DOHH2 (cell line): ENCODE data around the gene ZFYVE9.

Experiments used
- H3F3A ChIP-seq: fragments of 200-600 bp; sonication (generic), shearing (Covaris generic); 2 replicates; pipeline ENCODE4 v1.6.0; 2016; ENCODE audit warnings: antibody characterized with exemption, mild to moderate bottlenecking; ENCODE audit not compliant: control insufficient read depth, insufficient read depth
- H3K27ac ChIP-seq: fragments of 200-600 bp; sonication (generic); 2 replicates; pipeline ENCODE4 v1.5.1; 2014; ENCODE audit warnings: low read depth, mild to moderate bottlenecking, low read length, moderate library complexity
- H3K27me3 ChIP-seq: fragments of 200-600 bp; sonication (generic); 2 replicates; pipeline ENCODE4 v1.6.1; 2014; ENCODE audit warnings: mild to moderate bottlenecking, low read length, mixed read lengths; ENCODE audit not compliant: control insufficient read depth
- H3K36me3 ChIP-seq: fragments of 200-600 bp; sonication (generic); 2 replicates; pipeline ENCODE4 v1.6.1; 2014; ENCODE audit warnings: mild to moderate bottlenecking, low read length, moderate library complexity, mixed read lengths; ENCODE audit not compliant: control insufficient read depth
- H3K4me1 ChIP-seq: fragments of 200-600 bp; sonication (generic); 2 replicates; pipeline ENCODE4 v1.6.1; 2014; ENCODE audit warnings: mild to moderate bottlenecking, low read length, mixed read lengths; ENCODE audit not compliant: control insufficient read depth
- H3K4me2 ChIP-seq: fragments of 200-600 bp; sonication (generic); 2 replicates; pipeline ENCODE4 v1.6.0; 2014; ENCODE audit warnings: mild to moderate bottlenecking, low read length, moderate library complexity
- H3K4me3 ChIP-seq: fragments of 200-600 bp; sonication (generic); 2 replicates; pipeline ENCODE4 v1.5.1; 2014; ENCODE audit warnings: mild to moderate bottlenecking, low read length, mixed read lengths
- H3K79me2 ChIP-seq: fragments of 200-600 bp; sonication (generic); 2 replicates; pipeline ENCODE4 v1.6.1; 2014; ENCODE audit warnings: mild to moderate bottlenecking, low read length, mixed read lengths; ENCODE audit not compliant: control insufficient read depth
- H3K9me2 ChIP-seq: fragments of 200-600 bp; sonication (generic); replicated peaks from 2 replicates; pipeline ENCODE4 v1.6.1; 2014; ENCODE audit warnings: mild to moderate bottlenecking, low read length, mixed read lengths; ENCODE audit not compliant: control insufficient read depth
- H3K9me3 ChIP-seq: fragments of 200-600 bp; sonication (generic); 2 replicates; pipeline ENCODE4 v1.6.1; 2014; ENCODE audit warnings: antibody characterized with exemption, low read length, mixed read lengths; ENCODE audit not compliant: control insufficient read depth, insufficient read depth
- H4K20me1 ChIP-seq: fragments of 200-600 bp; sonication (generic); 2 replicates; pipeline ENCODE4 v1.6.0; 2014; ENCODE audit warnings: low read depth, mild to moderate bottlenecking, antibody characterized with exemption, low read length, moderate library complexity; ENCODE audit not compliant: control insufficient read depth, insufficient read depth
- CTCF ChIP-seq: fragments of 200-600 bp; sonication (generic); IDR thresholded peaks from one replicate; pipeline ENCODE4 v1.5.1; 2014; ENCODE audit warnings: antibody characterized with exemption, mild to moderate bottlenecking, low read depth, low read length; ENCODE audit not compliant: poor library complexity, severe bottlenecking
- EZH2phosphoT487 ChIP-seq: fragments of 200-600 bp; sonication (generic); IDR thresholded peaks from 2 replicates; pipeline ENCODE4 v1.6.1; 2017; ENCODE audit warnings: borderline replicate concordance, mild to moderate bottlenecking, antibody characterized with exemption, low read length, moderate library complexity, mixed read lengths

Gene ZFYVE9

GRCh38 chr1:52159033-52159789 lies 17.3 kb downstream of the ZFYVE9 start:
- Histone ChIP-seq H3K27ac (no peak overlapping the region), H4K20me1 (no peaks in the 10 kb centered on the region), H3K4me3 (no peak overlapping the region), H3K27me3 (no peaks in the 10 kb centered on the region), H3K79me2 (no peaks in the 10 kb centered on the region), H3K9me3 (0 out of 2 replicates have a peak, but pooled peaks cover 4% of the 10 kb centered on the region), H3K36me3 (no peaks in the 10 kb centered on the region), H3K9me2 (no peaks in the 10 kb centered on the region), H3K4me2 (no peak overlapping the region), H3K4me1 (no peaks in the 10 kb centered on the region), H3F3A (no peaks in the 10 kb centered on the region)
- TF ChIP-seq EZH2phosphoT487 = no peak
- no peak for TF ChIP-seq CTCF

DNA sequence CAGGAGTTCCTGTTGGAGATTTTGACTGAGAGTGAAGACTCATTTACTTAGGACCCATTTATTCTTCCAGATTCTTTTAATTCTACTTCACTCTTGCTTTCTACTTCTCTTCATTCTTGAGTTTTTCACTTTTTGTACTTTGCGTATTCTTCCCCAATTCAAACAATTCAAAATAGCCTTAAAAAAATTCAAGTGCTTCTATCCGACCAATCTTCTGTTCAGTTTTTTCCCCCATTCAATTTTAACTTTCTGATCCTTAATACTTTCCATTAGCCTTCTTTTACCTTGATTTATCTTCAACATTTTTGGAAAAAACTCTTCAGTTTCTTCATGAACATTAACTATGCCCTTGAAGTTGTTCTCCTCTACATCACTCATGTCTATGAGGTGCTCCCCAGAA lies 21.1 kb downstream of the ZFYVE9 start:
- Histone ChIP-seq H3K36me3 (no peaks in the 10 kb centered on the region), H4K20me1 (no peaks in the 10 kb centered on the region), H3F3A (no peaks in the 10 kb centered on the region), H3K4me2 (no peak overlapping the region), H3K9me3 (0 out of 2 replicates have a peak, but pooled peaks cover 2% of the 10 kb centered on the region), H3K4me1 (no peaks in the 10 kb centered on the region), H3K27ac (no peak overlapping the region), H3K79me2 (no peaks in the 10 kb centered on the region), H3K9me2 (no peaks in the 10 kb centered on the region), H3K27me3 (no peaks in the 10 kb centered on the region), H3K4me3 (no peak overlapping the region)
- TF ChIP-seq CTCF = no peak
- no peak for TF ChIP-seq EZH2phosphoT487

GRCh38 chr1:52164604-52165003 lies 22.7 kb downstream of the ZFYVE9 start:
- Histone ChIP-seq H3K9me3 (no peaks in the 10 kb centered on the region), H3K27ac (no peak overlapping the region), H3F3A (no peaks in the 10 kb centered on the region), H3K9me2 (no peaks in the 10 kb centered on the region), H3K27me3 (no peaks in the 10 kb centered on the region), H4K20me1 (no peaks in the 10 kb centered on the region), H3K36me3 (no peaks in the 10 kb centered on the region), H3K79me2 (no peaks in the 10 kb centered on the region), H3K4me2 (no peak overlapping the region), H3K4me1 (no peaks in the 10 kb centered on the region), H3K4me3 (no peak overlapping the region)
- no peak for TF ChIP-seq CTCF
- TF ChIP-seq EZH2phosphoT487 = no peak
